HG03175 (cell line): ENCODE results near the gene SMAD4.

Source experiments
- ATAC-seq: cut with Tn5 transposase; IDR thresholded peaks from one replicate; pipeline ENCODE4 v1.9.1; 2021; ENCODE audit warnings: mild to moderate bottlenecking, moderate library complexity; ENCODE audit not compliant: unreplicated experiment

Gene SMAD4

GRCh38 chr18:51020536-51020935 lies 9.5 kb upstream of the SMAD4 start:
- ATAC-seq, result no peak

GRCh38 chr18:51021226-51021965 lies 8.6 kb upstream of the SMAD4 start:
- ATAC-seq, result no peak

DNA sequence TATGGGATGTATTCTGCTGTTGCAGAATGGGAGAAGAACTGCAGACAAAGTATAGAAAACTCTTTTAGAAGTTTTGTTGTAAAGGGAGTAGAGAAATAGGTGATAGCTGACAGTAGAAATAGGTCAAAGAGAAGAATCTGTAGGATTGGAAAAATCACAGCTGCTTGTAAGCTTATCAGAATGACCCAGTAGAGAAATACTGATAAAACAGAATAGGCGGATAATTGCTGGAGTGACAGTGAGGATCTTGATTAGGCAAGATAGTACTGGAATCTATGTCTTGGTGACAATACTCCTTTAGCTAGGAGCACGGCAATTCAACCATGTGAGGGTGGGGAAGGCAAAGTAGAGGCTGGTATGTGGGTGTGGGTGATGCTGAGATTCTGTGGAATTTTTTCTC lies 4.5 kb upstream of the SMAD4 start:
- no peak for ATAC-seq

DNA sequence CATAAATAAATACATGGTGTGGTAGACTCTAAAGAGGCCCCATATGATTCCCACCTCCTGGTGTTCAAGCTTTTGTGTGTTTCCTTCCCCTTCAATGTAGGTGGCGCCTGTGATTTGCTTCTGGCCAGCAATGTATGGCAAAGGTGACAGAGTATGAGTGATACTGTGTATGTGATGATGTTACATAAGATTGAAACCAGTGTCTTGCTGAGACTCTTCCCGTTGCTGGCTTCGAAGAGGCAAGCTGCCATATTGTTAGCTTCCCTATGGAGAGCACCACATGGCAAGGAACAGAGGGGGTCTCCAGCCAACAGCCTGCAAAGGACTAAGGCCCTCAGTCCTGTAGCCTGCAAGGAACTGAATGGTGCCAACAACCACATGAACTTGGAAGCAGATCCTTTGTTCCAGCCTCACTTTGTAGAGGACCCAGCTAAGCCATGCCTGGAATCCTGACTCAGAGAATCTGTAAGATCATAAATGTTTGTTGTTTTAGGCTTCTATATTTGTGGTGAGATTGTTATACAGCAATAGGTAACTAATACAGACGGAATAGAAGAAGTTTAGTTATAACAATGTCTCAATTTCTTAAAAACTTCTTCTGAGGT lies 1.7 kb upstream of the SMAD4 start:
- no peak for ATAC-seq

DNA sequence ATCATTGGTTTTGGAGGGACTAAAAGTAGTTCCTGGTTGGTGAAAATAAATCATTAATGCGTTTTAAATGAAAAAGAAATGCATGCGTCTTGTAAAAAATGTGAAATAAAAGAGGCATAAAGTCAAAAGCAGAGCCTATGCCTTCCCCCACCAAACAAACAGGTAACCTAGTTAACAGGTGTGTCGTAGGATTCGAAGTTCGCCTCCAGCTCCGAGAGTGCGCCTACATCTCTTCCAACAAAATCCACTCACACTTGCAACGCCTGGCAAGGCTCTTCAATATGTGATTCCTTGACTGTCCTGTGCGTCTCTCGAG lies 677 bp upstream of the SMAD4 start:
- no peak for ATAC-seq

DNA sequence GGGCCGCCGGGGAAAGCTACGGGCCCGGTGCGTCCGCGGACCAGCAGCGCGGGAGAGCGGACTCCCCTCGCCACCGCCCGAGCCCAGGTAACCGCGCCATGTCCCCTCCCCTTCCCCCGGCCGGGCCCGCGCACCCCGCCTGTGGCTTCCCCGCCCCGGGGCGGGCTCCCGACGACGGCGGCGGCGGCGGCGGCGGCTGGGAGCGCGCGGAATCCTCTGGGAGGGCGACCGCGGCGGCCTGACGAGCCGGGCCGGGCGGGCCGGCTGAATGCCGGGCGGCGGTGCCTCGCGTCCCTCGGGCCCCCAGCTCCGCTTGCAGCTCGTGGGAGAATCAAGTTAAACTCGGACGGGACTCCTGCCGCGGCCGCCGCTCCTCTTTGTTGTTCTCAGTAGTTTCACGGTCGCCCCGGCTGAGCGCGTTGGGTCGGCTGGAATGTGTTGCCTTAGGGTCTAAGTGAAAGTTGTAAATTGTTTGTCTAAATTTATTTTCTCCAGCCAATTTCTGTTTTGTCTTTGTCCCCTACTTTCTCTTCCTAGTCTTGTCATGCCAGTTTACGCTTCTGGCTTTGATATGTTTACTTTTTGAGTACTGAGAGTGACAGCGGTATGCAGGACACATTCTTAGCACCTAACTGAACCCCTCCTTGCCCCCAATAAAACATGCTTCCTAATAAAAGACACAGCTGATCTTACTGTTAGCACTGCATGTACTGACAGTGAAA lies 685 bp downstream of the SMAD4 start:
- ATAC-seq, result peak; percentile 52

DNA sequence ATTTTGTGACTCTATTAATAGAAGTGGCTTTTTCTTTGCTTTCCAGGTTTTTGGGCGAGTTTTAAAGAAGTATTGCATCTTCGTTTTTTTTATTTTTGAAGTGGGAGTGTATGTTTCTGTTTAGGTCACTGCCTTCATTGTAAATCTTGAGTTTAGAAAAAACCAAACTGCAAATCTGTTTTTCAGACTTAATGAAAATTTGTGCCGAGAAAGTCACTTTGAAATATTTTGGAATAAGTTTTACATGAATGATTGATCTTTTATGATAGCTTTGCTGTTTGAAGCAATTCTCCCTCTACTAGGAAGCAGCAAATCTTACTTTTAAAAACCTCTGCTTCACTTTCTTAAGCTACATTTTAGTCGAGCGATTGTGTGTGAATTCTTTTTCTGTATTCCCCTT lies 2.2 kb downstream of the SMAD4 start:
- ATAC-seq, result no peak

- no peak for ATAC-seq
Measured at GRCh38 chr18:51037230-51037629, 7.2 kb downstream of the SMAD4 start.

DNA sequence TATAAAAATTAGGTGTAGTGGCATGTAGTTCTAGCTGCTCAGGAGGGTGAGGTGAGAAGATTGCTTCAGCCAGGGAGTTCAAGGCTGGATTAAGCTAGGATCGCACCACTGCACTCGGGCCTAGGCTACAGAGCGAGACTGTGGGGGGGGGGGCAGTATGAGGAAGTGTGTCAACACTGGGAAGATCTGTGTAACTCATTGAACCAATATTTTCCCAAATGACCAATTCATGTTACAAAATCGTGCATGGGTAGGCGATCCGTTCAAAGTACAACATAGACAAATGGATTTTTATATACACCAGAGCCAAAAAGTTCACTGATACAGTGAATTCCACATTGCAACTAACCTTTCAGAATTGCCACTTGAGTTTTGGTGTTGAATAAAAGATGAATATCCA lies 8.1 kb downstream of the SMAD4 start:
- no peak for ATAC-seq

- no peak for ATAC-seq
Measured at GRCh38 chr18:51039138-51040112, 9.4 kb downstream of the SMAD4 start.

- ATAC-seq, result no peak
Measured at GRCh38 chr18:51041677-51042352, 11.8 kb downstream of the SMAD4 start.

DNA sequence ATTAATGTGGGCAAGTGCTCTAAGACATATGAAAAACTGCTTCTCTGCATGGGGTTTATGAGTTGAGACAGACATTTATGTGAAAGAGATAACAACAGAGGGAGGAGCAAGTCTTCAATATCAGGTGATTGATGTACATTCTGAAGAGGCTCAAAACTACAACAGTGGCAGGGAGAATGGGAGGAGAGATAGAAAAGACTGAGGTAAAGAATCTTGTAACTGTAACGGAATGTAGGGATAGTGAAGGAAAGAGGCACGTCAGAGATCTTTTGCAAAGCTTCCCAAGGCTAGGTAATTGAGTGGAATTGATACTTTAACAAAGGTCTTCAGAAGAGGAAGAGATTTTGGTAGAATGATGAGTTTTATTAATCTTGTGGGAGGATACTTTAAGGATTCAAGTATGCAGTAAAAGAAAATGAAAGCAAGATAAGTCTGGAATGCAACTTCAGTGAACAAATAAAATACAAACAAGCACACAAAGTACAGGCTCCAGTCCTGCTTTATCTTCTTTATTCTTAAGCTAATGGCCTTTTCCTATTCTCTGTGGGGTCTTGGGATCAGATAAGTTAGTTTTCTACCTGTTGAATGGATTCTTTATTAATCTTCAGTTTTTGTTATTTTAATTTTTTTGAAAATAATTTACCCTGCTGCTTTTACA lies 15.0 kb downstream of the SMAD4 start:
- ATAC-seq, result no peak

DNA sequence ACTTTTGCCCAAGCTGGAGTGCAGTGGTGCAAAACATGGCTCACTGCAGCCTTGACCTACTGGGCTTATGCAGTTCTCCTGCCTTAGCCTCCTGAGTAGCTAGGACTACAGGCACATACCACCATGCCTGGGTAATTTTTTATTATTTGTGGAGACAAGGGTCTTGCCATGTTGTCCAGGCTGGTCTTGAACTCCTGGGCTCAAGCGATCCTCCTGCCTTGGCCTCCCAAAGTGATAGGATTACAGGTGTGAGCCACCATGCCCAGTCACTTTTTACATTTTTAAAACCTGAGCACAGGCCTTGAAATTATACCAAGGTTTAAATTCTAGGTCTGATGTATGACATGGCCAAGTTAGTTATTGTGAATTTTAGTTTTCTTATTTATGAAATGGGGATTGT lies 18.2 kb downstream of the SMAD4 start:
- no peak for ATAC-seq

DNA sequence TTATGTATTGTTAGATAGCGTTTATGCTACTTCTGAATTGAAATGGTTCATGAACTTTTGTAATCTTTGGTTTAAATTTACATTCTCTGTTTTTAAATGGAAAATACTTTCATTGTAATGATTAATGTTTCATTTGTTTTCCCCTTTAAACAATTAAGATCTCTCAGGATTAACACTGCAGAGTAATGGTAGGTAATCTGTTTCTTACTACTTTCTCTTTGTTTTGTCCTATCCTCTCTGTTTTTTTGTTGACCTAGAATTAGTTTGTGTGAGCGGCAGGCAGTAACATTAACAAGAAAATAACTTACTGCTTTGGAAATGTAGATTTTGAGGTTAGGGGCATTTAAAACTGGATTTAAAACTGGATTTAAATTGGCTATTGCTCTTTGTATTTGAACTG lies 19.1 kb downstream of the SMAD4 start:
- no peak for ATAC-seq

DNA sequence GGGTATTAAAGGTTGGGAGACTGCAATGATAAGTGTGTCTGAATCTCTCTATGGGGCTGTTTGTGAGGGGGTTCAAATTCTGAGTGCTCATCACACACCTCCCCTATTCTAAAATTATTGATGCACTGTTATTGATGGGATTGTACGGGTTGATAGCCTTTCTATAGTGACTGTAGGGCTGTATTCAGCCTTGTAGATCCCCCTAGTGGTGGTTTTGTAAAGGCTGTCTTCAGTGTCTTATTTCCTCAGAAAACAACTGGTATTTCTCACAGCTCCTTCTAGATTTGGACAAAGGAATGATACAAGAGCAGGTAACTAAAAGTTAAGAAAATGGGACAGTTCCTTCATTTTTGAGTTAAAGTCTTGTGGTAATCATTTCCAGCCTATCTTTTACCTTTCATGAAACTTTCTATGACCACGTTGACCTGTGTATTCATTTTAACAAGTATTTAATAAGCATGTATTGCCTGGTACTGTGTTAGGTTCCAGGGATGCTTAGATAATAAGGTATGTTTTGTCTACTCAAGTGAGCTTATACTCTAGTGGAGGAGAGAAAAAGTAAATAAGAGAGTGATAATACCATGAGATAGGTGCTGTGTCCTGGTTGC lies 21.2 kb downstream of the SMAD4 start:
- peak; percentile 85 for ATAC-seq

DNA sequence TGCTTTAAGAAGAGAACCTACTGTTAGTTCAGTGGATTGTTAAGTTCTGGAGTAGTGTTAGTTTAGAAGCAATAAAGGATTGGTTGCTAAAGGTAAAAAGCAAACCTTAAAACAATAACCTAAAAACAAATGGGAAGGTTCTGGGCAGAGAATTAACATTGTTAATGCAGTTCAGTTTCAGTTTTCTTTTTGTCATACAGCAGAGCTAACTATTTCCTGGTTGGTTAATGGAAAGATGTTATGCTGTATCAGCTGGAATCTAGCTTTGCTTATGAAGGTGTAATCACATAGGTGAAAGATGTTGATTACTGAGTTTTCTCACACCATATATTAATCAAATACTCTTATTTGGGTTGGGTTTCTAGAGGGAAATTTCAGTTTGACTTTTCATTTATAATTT lies 23.8 kb downstream of the SMAD4 start:
- ATAC-seq, result no peak

GRCh38 chr18:51054764-51055163 lies 24.8 kb downstream of the SMAD4 start:
- ATAC-seq, result no peak

DNA sequence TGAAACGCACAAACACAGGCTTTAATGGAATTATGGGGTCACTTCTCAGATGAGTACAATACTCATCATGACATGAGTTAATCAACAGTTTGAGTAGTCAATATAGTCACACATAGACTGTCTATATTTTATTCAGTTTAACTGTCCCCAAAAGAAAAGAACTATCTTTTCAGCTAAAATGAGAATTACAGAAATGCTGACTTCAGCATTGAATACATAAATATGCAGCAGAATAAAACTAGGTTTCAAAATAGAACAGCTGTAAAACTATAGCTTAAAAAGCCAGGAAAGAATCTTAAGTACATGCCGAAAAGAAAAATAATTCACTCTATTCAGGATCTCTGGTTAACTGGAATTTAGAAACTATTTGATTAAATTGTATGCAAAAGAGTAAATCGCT lies 30.0 kb downstream of the SMAD4 start:
- ATAC-seq, result no peak

- no peak for ATAC-seq
Measured at GRCh38 chr18:51064256-51064655, 34.2 kb downstream of the SMAD4 start.

- ATAC-seq, result no peak
Measured at GRCh38 chr18:51066273-51066672, 36.3 kb downstream of the SMAD4 start.
